ENCODE results near the gene EHD3. TPM values are rescaled to one million over a fixed set of nuclear protein-coding genes. Genes with fewer than 3 reads are reported as not detected.

Gene EHD3
- total and polyA plus RNA-seq, 2 experiments from 2014 or later, result 12.3 to 17.6 TPM

DNA sequence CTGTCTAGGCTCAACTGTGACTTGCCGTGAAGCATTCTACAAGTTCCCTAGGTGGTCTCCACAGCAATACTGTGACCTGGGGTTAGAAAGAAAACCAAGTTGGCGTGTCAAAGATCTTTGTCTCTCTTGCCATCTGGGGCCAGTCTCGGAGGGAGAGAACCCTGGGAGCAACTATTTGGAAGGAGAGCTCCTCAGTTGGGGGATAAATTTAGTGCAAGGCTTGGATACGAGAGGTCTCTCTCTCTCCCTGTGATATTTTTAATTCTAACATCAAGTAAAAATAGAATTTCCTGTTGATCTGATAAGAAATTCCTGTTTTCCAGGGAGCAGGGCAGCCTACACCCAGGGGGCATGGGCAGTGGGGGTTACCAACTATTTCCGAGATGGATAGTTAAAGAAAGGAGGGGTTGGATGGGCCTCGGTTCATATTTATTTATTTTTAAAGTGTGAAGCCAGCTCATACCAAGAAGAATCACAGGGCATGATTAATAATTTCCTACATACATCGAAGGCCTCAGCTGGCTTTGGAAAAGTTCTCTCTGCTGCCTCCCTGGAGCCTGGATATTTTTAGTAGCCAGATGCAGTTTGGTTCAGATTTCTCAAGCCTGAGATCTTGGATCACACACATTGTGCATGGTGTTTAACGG is 62.8 kb downstream of the EHD3 start:
- DNase-seq (ENCODE audit: low read depth in 1 of 2, low spot score in 1 of 2), result no peak
- Histone ChIP-seq H3K36me3 (no peaks in the 10 kb centered on the region), H3K4me3 (no peak overlapping the region), H3K27ac (peak overlapping the region; percentile 31), H3K9me3 (ENCODE audit: low read depth) (no peaks in the 10 kb centered on the region), H3K27me3 (no peaks in the 10 kb centered on the region), H3K4me1 (ENCODE audit: low read depth) (peaks cover 19% of the 10 kb centered on the region)
- TF ChIP-seq, protein P1, sequence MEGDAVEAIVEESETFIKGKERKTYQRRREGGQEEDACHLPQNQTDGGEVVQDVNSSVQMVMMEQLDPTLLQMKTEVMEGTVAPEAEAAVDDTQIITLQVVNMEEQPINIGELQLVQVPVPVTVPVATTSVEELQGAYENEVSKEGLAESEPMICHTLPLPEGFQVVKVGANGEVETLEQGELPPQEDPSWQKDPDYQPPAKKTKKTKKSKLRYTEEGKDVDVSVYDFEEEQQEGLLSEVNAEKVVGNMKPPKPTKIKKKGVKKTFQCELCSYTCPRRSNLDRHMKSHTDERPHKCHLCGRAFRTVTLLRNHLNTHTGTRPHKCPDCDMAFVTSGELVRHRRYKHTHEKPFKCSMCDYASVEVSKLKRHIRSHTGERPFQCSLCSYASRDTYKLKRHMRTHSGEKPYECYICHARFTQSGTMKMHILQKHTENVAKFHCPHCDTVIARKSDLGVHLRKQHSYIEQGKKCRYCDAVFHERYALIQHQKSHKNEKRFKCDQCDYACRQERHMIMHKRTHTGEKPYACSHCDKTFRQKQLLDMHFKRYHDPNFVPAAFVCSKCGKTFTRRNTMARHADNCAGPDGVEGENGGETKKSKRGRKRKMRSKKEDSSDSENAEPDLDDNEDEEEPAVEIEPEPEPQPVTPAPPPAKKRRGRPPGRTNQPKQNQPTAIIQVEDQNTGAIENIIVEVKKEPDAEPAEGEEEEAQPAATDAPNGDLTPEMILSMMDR (IDR thresholded peaks at IDR 0.05; ENCODE audit: low read depth, low read length), result no peak

GRCh38 chr2:31297751-31298150 is 63.8 kb downstream of the EHD3 start:
- no peaks in the 10 kb centered on the region for H3K27me3 ChIP-seq
- no peaks in the 10 kb centered on the region for H3K36me3 ChIP-seq
- H3K4me3 ChIP-seq, result no peak overlapping the region
- H3K27ac ChIP-seq, result no peak overlapping the region
- DNase-seq (ENCODE audit: low read depth in 1 of 2, low spot score in 1 of 2), result no peak
- peaks cover 19% of the 10 kb centered on the region for H3K4me1 ChIP-seq (ENCODE audit: low read depth)
- H3K9me3 ChIP-seq (ENCODE audit: low read depth), result no peaks in the 10 kb centered on the region
- TF ChIP-seq, protein P1 (IDR thresholded peaks at IDR 0.05; ENCODE audit: low read depth, low read length), result no peak

DNA sequence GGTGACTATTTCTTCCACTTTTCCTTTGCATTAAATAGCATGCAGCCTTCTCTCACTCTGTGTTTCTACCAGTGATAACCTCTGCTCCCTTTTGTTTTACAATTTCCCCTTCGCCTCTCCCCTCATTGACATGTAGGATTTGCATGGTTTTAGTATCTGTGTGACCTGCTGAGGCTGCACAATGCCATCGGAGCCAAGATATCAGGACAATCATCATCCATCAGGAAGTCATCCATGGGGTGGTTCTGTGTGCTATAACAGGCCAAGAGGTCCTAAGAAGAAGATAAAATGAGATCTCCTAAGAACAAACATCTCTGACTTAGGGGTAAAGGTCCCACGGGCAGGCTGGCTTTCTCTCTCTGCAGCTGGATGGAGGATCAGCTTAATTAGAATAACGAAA is 65.6 kb downstream of the EHD3 start:
- peaks cover 24% of the 10 kb centered on the region for H3K4me1 ChIP-seq (ENCODE audit: low read depth)
- no peaks in the 10 kb centered on the region for H3K36me3 ChIP-seq
- no peaks in the 10 kb centered on the region for H3K9me3 ChIP-seq (ENCODE audit: low read depth)
- H3K4me3 ChIP-seq, result no peak overlapping the region
- TF ChIP-seq, protein P1 (IDR thresholded peaks at IDR 0.05; ENCODE audit: low read depth, low read length), result no peak
- H3K27me3 ChIP-seq, result no peaks in the 10 kb centered on the region
- H3K27ac ChIP-seq, result no peak overlapping the region
- DNase-seq (ENCODE audit: low read depth in 1 of 2, low spot score in 1 of 2), result no peak

DNA sequence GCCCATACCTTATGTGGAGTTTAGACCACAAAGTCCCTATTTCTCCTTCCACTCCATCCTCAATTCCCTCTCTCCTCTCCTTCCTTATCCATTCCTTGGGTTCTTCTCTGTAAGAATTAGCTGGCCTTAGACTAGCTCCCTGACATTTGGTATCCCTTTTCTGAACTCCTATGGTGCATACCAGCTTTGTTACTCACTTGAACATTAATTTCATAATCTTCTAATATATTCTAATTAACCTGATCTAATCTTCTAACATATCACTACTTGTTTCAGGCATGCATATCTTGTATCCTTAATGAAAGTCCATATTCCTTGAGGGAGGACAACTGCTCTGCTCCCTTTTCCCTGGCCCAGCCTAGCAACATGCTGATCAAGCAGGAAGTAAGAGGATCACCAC is 66.4 kb downstream of the EHD3 start:
- no peaks in the 10 kb centered on the region for H3K9me3 ChIP-seq (ENCODE audit: low read depth)
- no peaks in the 10 kb centered on the region for H3K27me3 ChIP-seq
- peaks cover 24% of the 10 kb centered on the region for H3K4me1 ChIP-seq (ENCODE audit: low read depth)
- H3K27ac ChIP-seq, result no peak overlapping the region
- no peak overlapping the region for H3K4me3 ChIP-seq
- DNase-seq (ENCODE audit: low read depth in 1 of 2, low spot score in 1 of 2), result no peak
- TF ChIP-seq, protein P1 (IDR thresholded peaks at IDR 0.05; ENCODE audit: low read depth, low read length), result no peak
- H3K36me3 ChIP-seq, result no peaks in the 10 kb centered on the region

GRCh38 chr2:31302940-31303563 is 69.1 kb downstream of the EHD3 start:
- H3K9me3 ChIP-seq (ENCODE audit: low read depth), result no peaks in the 10 kb centered on the region
- H3K27ac ChIP-seq, result peak overlapping the region; percentile 89
- no peaks in the 10 kb centered on the region for H3K27me3 ChIP-seq
- H3K36me3 ChIP-seq, result no peaks in the 10 kb centered on the region
- TF ChIP-seq, protein P1 (IDR thresholded peaks at IDR 0.05; ENCODE audit: low read depth, low read length), result no peak
- peak in 1 of 2 donors; percentile 28 for DNase-seq (ENCODE audit: low read depth in 1 of 2, low spot score in 1 of 2)
- H3K4me3 ChIP-seq, result no peak overlapping the region
- peaks cover 5% of the 10 kb centered on the region for H3K4me1 ChIP-seq (ENCODE audit: low read depth)
